A549 (cell line): ENCODE data around the gene GGT5.
"Not testable (repeated sequence)": the region's sequence is repeated elsewhere in the genome, so short reads cannot be mapped to it uniquely, and the experiment has no call there.

ENCODE experiments used
- FOXS1 ChIP-seq: fragments of 250-450 bp; sonication (Bioruptor Pico); IDR thresholded peaks from 2 replicates; pipeline ENCODE4 v1.5.0; 2020; ENCODE audit warnings: mild to moderate bottlenecking, moderate library complexity
- JUN ChIP-seq, 2 experiments: fragments of >200 bp; sonication (Bioruptor Twin); formaldehyde crosslinking; IDR thresholded peaks; 2 replicates in 1 of 2; 3 replicates in 1 of 2; pipeline ENCODE4 v1.6.1; 2016 to 2017
- MAFK ChIP-seq: fragments of 450-650 bp; IDR thresholded peaks from 2 replicates; pipeline ENCODE4 v1.6.1; 2014; ENCODE audit not compliant: partially characterized antibody
- NR3C1 ChIP-seq: fragments of >200 bp; sonication (Bioruptor Twin); formaldehyde crosslinking; IDR thresholded peaks from 3 replicates; pipeline ENCODE4 v1.6.1; 2017
- PHF8 ChIP-seq: fragments of 200-600 bp; sonication (generic); IDR thresholded peaks from 2 replicates; pipeline ENCODE4 v1.6.1; 2016; ENCODE audit warnings: low read depth, mild to moderate bottlenecking, antibody characterized with exemption, moderate library complexity, borderline replicate concordance
- RAD21 ChIP-seq, 2 experiments: fragments of >200 bp in 1 of 2; sonication (Bioruptor Twin) in 1 of 2; formaldehyde crosslinking in 1 of 2; IDR thresholded peaks in 1 of 2; conservative IDR thresholded peaks in 1 of 2; 2 replicates in 1 of 2; 3 replicates in 1 of 2; pipeline ENCODE4 v1.6.1; 2012 to 2018; ENCODE audit warnings: inconsistent platforms in 1 of 2
- TF ChIP-seq, protein P1 (sequence below): fragments of >200 bp; sonication (Bioruptor Twin); formaldehyde crosslinking; IDR thresholded peaks from 3 replicates; pipeline ENCODE4 v1.5.1; 2016
- TF ChIP-seq, protein P2 (sequence below): fragments of >200 bp; sonication (Bioruptor Twin); formaldehyde crosslinking; IDR thresholded peaks from 3 replicates; pipeline ENCODE4 v1.6.1; 2016
- TF ChIP-seq, protein P3 (sequence below): fragments of 250-450 bp; sonication (Bioruptor Pico); IDR thresholded peaks from 2 replicates; pipeline ENCODE4 v1.5.0; 2021; ENCODE audit warnings: mild to moderate bottlenecking, moderate library complexity, borderline replicate concordance

DNA sequence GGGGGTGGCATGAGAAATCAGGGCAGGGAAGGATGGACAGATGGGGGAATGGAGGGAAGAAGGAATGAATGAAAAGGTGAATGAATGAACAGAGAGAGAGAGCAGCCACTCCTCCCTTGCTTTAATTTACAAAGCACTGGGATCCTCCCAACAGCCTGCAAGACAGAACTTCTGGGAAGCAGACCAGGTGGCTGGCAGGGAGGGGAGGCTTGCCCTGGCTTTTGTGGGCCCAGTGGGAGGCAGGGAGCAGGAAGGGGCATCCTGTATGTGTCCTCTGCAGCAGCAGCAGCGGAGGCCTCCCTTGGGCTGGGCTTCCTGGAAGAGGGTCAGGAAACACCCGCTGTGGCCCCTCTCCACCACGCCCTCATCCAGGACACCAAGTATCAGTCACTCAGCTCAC, 1.5 kb downstream of the GGT5 start:
- TF ChIP-seq, protein P1, sequence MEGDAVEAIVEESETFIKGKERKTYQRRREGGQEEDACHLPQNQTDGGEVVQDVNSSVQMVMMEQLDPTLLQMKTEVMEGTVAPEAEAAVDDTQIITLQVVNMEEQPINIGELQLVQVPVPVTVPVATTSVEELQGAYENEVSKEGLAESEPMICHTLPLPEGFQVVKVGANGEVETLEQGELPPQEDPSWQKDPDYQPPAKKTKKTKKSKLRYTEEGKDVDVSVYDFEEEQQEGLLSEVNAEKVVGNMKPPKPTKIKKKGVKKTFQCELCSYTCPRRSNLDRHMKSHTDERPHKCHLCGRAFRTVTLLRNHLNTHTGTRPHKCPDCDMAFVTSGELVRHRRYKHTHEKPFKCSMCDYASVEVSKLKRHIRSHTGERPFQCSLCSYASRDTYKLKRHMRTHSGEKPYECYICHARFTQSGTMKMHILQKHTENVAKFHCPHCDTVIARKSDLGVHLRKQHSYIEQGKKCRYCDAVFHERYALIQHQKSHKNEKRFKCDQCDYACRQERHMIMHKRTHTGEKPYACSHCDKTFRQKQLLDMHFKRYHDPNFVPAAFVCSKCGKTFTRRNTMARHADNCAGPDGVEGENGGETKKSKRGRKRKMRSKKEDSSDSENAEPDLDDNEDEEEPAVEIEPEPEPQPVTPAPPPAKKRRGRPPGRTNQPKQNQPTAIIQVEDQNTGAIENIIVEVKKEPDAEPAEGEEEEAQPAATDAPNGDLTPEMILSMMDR: not testable (repeated sequence)
- not testable (repeated sequence) for TF ChIP-seq FOXS1 (CRISPR knock-in tag); NR3C1; RAD21 (conservative IDR thresholded peaks at IDR 0.05 in 1 of 2, IDR thresholded peaks at IDR 0.05 in 1 of 2); JUN (IDR thresholded peaks at IDR 0.05); MAFK; PHF8
- TF ChIP-seq, protein P2, sequence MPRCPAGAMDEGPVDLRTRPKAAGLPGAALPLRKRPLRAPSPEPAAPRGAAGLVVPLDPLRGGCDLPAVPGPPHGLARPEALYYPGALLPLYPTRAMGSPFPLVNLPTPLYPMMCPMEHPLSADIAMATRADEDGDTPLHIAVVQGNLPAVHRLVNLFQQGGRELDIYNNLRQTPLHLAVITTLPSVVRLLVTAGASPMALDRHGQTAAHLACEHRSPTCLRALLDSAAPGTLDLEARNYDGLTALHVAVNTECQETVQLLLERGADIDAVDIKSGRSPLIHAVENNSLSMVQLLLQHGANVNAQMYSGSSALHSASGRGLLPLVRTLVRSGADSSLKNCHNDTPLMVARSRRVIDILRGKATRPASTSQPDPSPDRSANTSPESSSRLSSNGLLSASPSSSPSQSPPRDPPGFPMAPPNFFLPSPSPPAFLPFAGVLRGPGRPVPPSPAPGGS: not testable (repeated sequence)
- TF ChIP-seq, protein P3, sequence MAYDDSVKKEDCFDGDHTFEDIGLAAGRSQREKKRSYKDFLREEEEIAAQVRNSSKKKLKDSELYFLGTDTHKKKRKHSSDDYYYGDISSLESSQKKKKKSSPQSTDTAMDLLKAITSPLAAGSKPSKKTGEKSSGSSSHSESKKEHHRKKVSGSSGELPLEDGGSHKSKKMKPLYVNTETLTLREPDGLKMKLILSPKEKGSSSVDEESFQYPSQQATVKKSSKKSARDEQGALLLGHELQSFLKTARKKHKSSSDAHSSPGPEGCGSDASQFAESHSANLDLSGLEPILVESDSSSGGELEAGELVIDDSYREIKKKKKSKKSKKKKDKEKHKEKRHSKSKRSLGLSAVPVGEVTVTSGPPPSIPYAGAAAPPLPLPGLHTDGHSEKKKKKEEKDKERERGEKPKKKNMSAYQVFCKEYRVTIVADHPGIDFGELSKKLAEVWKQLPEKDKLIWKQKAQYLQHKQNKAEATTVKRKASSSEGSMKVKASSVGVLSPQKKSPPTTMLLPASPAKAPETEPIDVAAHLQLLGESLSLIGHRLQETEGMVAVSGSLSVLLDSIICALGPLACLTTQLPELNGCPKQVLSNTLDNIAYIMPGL: not testable (repeated sequence)
